HG02763 (cell line): ENCODE measurements around the gene PTK6.
A peak's percentile ranks its signal among the peaks of the same experiment; 100 is the strongest.

ENCODE experiments used
- ATAC-seq: cut with Tn5 transposase; IDR thresholded peaks from one replicate; pipeline ENCODE4 v1.9.1; 2021; ENCODE audit warnings: mild to moderate bottlenecking, moderate library complexity; ENCODE audit not compliant: unreplicated experiment

Gene PTK6

GRCh38 chr20:63545814-63546213 lies 8.6 kb upstream of the PTK6 start:
- ATAC-seq = no peak

- ATAC-seq = no peak
These were observed 7.9 kb upstream of the PTK6 start for GRCh38 chr20:63544958-63545516.

GRCh38 chr20:63544241-63544957 lies 7.2 kb upstream of the PTK6 start:
- ATAC-seq = no peak

- ATAC-seq = no peak
These were observed 6.6 kb upstream of the PTK6 start for GRCh38 chr20:63543733-63544132.

GRCh38 chr20:63543131-63543530 lies 6.0 kb upstream of the PTK6 start:
- ATAC-seq = no peak

GRCh38 chr20:63542696-63543095 lies 5.5 kb upstream of the PTK6 start:
- ATAC-seq = no peak

- ATAC-seq = no peak
These were observed 4.9 kb upstream of the PTK6 start for GRCh38 chr20:63542031-63542559.

GRCh38 chr20:63541371-63541770 lies 4.2 kb upstream of the PTK6 start:
- ATAC-seq = no peak

GRCh38 chr20:63540417-63541186 lies 3.4 kb upstream of the PTK6 start:
- no peak for ATAC-seq

- ATAC-seq = no peak
These were observed 2.5 kb upstream of the PTK6 start for GRCh38 chr20:63539441-63540370.

- no peak for ATAC-seq
These were observed 1.9 kb upstream of the PTK6 start for GRCh38 chr20:63539092-63539430.

- ATAC-seq = no peak
These were observed 1.3 kb upstream of the PTK6 start for GRCh38 chr20:63538204-63539091.

GRCh38 chr20:63537525-63538203 lies 488 bp upstream of the PTK6 start:
- ATAC-seq = peak; percentile 90

- no peak for ATAC-seq
These were observed 767 bp downstream of the PTK6 start for GRCh38 chr20:63536241-63536977.

- no peak for ATAC-seq
These were observed 2.1 kb downstream of the PTK6 start for GRCh38 chr20:63534831-63535651.

GRCh38 chr20:63534427-63534830 lies 2.7 kb downstream of the PTK6 start:
- ATAC-seq = no peak

GRCh38 chr20:63533871-63534393 lies 3.2 kb downstream of the PTK6 start:
- no peak for ATAC-seq

- ATAC-seq = no peak
These were observed 3.8 kb downstream of the PTK6 start for GRCh38 chr20:63533388-63533787.
